ENCODE data around the gene LRRK1. TPM values are rescaled to one million over a fixed set of nuclear protein-coding genes. Genes with fewer than 3 reads are reported as not detected.
A peak's percentile ranks its signal among the peaks of the same experiment; 100 is the strongest.

The LRRK1 gene
- total RNA-seq, 2 experiments from 2014 or later: 1.2 to 1.9 TPM

DNA sequence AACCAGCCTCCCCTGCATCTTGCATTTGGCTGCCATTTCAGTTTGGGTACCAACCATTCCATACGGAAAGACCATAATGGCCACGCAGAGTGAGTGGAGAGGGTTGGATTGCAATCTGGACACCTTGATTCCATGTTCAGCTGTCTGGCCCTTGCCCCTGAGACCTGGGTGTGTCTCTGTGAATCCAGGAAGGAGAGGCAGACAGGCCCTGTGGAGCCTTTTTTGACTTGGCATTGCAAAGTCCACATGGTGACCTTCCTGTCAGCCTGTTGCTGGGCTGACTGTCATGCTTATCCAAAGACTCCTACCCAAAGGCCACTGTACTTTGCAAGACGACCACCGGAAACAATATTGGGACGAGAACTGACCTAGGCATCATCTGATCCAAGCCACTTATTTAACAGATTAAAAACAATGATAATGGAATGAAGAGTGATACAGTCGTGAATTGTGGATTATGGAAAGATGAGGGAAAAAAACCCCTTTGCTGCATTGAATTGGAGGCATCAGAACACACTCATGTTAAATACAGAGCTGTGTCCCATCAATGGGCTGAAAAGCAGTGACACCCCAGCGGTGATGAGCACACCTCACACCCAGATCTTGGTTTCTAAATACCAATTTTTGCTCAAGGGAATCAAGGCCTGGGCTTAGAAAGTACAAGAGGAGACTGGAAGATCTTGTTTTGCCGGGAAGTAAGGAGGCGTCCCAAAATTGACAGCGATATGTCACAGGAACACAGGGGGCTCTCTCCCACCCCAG, 86.0 kb downstream of the LRRK1 start:
- H3K4me1 Mint-ChIP-seq: peaks cover 23% of the 10 kb centered on the region
- no peaks in the 10 kb centered on the region for H3K36me3 Mint-ChIP-seq
- H3K27me3 Mint-ChIP-seq: peaks cover 39% of the 10 kb centered on the region
- ATAC-seq (no peak), DNase-seq (peak; percentile 5)
- H3K9me3 Mint-ChIP-seq (ENCODE audit: low read depth): no peaks in the 10 kb centered on the region
- H3K4me3 Mint-ChIP-seq: no peak overlapping the region
- CTCF ChIA-PET: interaction anchor here (1.0 to 9.3 kb wide), 3 partner anchors 86 to 656 kb away, joined by 3 to 289 read pairs (median 54); partner anchors contain the start of gene LRRK1
- no peak overlapping the region for H3K27ac Mint-ChIP-seq

DNA sequence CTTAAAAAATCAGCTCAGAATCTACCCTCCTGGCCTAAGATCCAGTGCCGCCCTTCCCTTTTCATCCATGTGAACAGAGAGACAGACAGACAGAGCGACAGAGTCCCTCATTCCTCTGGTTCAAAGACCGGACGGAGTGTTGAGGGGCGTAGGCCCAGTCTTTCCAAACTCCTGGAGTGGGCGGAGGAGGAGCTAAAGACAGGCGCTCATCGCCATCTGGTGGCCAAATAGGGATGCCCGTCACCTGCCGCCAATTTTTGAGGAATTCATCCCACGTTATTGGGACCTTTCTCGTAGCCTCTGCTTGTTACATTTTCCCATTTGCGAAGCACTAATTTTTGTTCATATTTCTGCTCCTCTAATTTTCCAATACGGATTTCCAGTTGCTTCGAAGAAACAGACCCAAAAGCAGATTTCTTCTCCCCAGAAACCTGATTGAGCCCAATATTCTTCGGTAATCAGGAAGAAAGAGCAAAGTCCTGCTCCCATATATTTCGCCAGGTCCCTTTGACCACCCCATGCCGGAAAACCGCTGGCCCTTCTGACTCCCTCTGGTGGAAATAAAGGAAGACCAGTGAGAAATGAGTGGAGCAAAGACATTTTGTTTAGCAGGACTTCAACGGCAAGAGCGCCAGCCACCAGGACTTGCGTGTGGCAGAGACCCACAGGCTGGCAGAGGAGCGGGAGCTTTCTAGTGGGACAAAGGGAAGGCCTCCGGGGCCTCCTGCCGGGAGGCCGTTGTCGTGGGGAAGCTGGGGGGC, 88.0 kb downstream of the LRRK1 start:
- CTCF ChIA-PET: interaction anchor here (0.6 to 9.3 kb wide), 64 partner anchors 9 to 975 kb away, joined by 3 to 289 read pairs (median 4); partner anchors contain the start of genes CHSY1, LRRK1 and SNRPA1
- Mint-ChIP-seq H3K27ac (no peak overlapping the region), H3K36me3 (no peaks in the 10 kb centered on the region), H3K4me1 (peaks cover 23% of the 10 kb centered on the region), H3K27me3 (peaks cover 29% of the 10 kb centered on the region), H3K4me3 (peak overlapping the region; percentile 82), H3K9me3 (ENCODE audit: low read depth) (no peaks in the 10 kb centered on the region)
- peak; percentile 70 for DNase-seq
- peak; percentile 65 for ATAC-seq

DNA sequence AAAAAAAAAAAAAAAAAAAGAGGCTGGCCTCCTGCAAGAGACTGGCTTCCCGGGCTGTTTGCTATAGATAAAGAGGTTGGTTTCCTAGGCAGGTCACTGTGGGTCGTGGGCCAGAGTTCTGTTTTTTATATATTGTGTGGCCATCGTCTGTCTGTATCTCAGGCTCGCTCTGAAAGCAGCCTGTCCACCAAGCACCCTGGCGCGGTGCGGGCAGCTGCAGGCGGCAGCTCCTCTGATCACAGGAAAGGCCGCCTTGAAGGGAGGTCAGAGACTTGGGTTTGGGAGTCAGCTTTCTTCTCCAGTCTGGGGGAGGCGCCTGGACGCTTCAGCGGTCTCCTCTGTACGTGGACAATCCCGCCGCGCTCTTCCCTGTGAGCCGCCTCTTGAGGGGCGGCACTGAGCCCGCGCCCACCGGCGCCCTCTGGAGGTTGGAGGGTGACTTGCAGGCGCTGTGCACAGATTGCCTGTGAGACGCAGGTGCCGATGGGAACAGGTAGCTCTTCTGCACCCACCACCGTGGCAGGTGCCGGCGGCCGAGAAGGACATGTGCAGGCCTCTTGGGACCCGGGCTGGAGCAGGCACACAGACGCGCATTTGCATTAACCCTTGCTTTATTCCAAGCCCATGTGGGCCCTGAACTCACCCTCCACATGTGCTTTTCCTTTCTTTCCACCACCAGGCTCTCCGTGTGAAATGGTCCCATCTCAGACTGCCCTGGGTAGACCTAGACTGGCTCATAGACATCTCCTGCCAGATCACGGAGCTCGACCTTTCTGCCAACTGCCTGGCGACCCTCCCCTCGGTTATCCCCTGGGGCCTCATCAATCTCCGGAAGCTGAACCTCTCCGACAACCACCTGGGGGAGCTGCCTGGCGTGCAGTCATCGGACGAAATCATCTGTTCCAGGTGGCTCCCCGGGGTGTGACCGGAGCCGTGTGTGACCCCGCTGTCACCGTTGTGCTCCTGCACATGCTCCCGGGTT, 89.3 kb downstream of the LRRK1 start:
- H3K4me3 Mint-ChIP-seq: peak overlapping the region; percentile 82

DNA sequence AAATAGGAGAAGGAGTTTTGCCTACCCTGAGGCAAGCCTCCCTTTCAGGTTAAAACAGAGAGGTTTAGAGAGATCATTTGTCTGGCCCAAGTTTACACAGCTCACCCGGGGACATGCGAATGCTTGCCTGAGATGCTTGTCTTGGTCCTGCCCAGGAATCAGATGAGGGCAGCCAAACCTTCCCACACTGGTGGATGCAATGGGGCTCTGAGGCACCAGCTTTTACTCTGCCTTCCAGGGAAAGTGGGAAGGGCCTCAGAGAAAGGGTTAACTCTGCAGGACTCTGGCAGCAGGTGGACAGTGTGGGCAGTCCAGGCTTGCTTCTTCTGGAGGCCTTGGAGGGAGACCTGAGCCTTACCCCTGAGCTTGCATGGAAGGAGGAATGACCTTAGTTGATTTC, 90.0 kb downstream of the LRRK1 start:
- ATAC-seq (no peak), DNase-seq (peak; percentile 19)
- Mint-ChIP-seq H3K4me3 (no peak overlapping the region), H3K36me3 (no peaks in the 10 kb centered on the region), H3K4me1 (peaks cover 23% of the 10 kb centered on the region), H3K27ac (no peak overlapping the region), H3K9me3 (ENCODE audit: low read depth) (no peaks in the 10 kb centered on the region), H3K27me3 (peaks cover 26% of the 10 kb centered on the region)
- CTCF ChIA-PET: interaction anchor here (0.8 to 9.3 kb wide), 27 partner anchors 7 to 671 kb away, joined by 3 to 289 read pairs (median 6); partner anchors contain the start of genes CHSY1 and LRRK1

More for the DNA sequence above, 89.3 kb downstream of the LRRK1 start:
- DNase-seq (peak; percentile 87), ATAC-seq (peak; percentile 95)
- H3K27me3 Mint-ChIP-seq: peaks cover 26% of the 10 kb centered on the region
- H3K27ac Mint-ChIP-seq: no peak overlapping the region
- CTCF ChIA-PET: interaction anchor here (0.6 to 9.3 kb wide), 73 partner anchors 8 to 976 kb away, joined by 3 to 289 read pairs (median 4); partner anchors contain the start of genes CHSY1, LRRK1 and SNRPA1
- H3K36me3 Mint-ChIP-seq: no peaks in the 10 kb centered on the region
- no peaks in the 10 kb centered on the region for H3K9me3 Mint-ChIP-seq (ENCODE audit: low read depth)
- peaks cover 23% of the 10 kb centered on the region for H3K4me1 Mint-ChIP-seq

DNA sequence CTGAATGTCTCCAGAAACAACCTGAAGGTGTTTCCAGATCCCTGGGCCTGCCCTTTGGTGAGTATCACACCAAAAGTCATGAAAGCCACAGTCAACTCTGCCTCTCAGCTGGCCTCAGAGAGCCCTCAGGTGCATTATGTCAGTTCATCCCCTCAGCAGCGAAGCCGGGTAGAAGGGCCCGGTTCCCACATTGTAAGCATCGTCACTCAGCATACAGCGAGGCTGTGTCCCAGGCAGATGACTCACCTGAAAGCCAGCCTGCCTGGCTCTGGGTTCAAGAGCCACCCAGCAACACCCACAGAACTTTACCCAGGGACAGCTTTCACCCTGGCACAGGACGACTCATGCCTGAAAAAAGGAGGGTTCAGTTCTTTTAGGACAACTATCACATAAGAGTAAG, 91.6 kb downstream of the LRRK1 start:
- Mint-ChIP-seq H3K9me3 (ENCODE audit: low read depth) (no peaks in the 10 kb centered on the region), H3K27ac (no peak overlapping the region), H3K27me3 (peaks cover 24% of the 10 kb centered on the region), H3K4me3 (no peak overlapping the region), H3K4me1 (peaks cover 23% of the 10 kb centered on the region), H3K36me3 (no peaks in the 10 kb centered on the region)
- DNase-seq (no peak), ATAC-seq (no peak)
- CTCF ChIA-PET: interaction anchor here (0.7 to 9.3 kb wide), 6 partner anchors 15 to 661 kb away, joined by 5 to 289 read pairs (median 40); partner anchors contain the start of genes CHSY1 and LRRK1

DNA sequence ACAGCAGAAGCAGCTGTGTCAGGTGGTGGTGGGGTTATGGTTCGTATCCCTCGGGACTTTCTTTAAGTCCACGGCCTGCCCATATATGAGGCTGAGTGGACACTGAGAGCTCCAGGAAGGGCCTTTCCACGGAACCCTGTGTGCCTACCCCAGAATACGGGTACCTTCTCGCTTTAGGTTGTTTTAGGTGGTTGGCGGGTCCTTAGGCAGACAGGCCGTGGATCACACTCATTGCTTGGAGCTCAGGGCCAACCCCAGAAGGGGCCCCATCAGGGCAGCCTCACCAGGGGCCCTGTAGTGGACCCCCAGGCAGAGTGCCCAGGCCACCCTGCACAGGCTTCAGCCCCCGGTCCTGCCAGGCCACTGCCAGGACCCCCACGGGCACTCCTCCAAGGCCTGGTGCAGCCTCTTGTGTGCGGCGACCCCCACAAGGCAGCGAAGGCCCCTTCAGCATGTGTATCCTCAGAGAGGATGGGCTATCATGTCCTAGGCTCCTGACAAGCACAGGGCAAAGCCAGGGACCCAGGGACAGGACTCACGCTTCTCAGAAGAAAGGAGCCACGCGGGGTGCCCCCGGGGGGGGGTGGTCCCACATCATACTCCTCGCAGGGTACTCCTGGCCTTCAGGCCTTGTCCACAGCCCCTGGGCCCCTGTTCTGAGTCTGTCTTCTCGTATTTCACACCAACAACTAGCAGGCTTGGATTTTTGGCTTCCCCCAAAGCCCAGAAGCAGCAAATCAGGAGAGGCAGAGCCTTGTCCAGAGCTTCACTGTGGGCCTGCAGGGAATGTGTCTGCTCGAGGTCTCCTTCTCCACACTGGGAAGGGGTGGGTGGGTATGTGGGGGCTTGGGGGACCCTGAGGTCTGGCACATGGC, 93.4 kb downstream of the LRRK1 start:
- ATAC-seq (no peak), DNase-seq (no peak)
- H3K4me3 Mint-ChIP-seq: no peak overlapping the region
- H3K27ac Mint-ChIP-seq: no peak overlapping the region
- peaks cover 16% of the 10 kb centered on the region for H3K27me3 Mint-ChIP-seq
- H3K9me3 Mint-ChIP-seq (ENCODE audit: low read depth): no peaks in the 10 kb centered on the region
- CTCF ChIA-PET: interaction anchor here (1.2 to 9.3 kb wide), 5 partner anchors 11 to 243 kb away, joined by 3 to 289 read pairs (median 9); partner anchors contain the start of genes CHSY1 and LRRK1
- H3K36me3 Mint-ChIP-seq: no peaks in the 10 kb centered on the region
- peaks cover 12% of the 10 kb centered on the region for H3K4me1 Mint-ChIP-seq

DNA sequence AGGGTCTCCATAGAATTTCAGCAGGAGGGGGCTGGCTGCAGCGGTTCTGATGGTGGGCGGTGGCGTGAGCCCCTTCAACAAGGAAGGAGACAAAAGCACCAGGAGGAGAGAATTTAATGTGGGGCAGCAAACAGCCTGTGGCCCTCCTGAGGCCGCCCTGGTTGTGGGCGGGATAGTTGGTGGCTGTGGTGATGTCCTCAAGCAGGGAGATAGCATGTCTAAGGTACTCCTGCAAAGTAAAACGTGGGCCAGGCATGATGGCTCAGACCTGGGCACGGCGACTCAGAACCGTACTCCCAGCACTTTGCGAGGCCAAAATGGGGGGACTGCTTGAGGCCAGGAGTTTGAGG, 94.0 kb downstream of the LRRK1 start:
- no peak overlapping the region for H3K4me3 Mint-ChIP-seq
- no peaks in the 10 kb centered on the region for H3K9me3 Mint-ChIP-seq (ENCODE audit: low read depth)
- no peak overlapping the region for H3K27ac Mint-ChIP-seq
- CTCF ChIA-PET: interaction anchor here (1.2 to 2.5 kb wide), 5 partner anchors 10 to 276 kb away, joined by 3 to 24 read pairs (median 7); no protein-coding TSS in a partner anchor
- no peaks in the 10 kb centered on the region for H3K36me3 Mint-ChIP-seq
- ATAC-seq (no peak), DNase-seq (peak; percentile 37)
- peaks cover 7% of the 10 kb centered on the region for H3K4me1 Mint-ChIP-seq
- H3K27me3 Mint-ChIP-seq: peaks cover 12% of the 10 kb centered on the region

DNA sequence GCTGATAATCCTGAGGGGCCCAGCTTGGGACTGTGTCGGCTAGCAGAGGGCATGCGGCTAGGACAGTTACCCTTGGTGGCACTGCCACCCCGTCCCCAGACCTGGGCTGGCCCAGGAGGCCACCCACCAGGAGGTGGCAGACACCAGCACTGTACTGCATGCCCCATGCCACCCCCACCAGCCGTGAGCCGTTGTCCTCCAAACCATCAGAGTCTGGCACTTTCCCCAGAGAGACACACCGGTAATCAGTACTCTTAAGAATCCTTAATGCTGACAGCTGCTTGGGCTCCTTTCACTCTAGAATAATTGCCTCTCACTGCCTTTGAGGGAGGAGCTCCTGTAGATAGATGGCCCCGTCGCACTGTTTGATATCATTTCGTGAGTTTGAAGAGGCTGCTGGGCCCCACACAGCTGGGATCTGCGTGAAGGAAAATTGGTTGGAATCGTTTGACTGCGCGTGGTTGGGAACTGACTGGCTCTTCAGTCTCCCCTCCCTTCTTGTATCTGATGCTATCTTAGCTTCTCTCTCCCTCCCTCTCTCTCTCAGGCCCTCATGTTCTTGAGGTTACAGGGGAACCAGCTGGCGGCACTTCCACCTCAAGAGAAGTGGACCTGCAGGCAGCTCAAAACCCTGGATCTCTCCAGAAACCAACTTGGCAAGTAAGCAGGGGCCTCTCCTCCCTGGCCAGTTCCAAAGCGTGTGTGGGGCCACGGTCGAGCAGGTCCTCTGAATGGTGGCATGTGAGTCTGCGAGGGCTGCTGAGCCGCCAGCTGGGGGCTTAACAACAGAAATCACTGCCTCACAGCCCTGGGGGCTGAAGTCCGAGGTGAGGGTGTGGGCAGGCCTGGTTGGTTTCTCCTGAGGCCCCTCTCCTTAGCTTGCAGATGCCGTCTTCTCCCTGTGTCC, 94.9 kb downstream of the LRRK1 start:
- H3K27me3 Mint-ChIP-seq: peaks cover 10% of the 10 kb centered on the region
- no peaks in the 10 kb centered on the region for H3K4me1 Mint-ChIP-seq
- no peak overlapping the region for H3K27ac Mint-ChIP-seq
- H3K36me3 Mint-ChIP-seq: no peaks in the 10 kb centered on the region
- peak; percentile 38 for DNase-seq
- no peak overlapping the region for H3K4me3 Mint-ChIP-seq
- no peaks in the 10 kb centered on the region for H3K9me3 Mint-ChIP-seq (ENCODE audit: low read depth)
- no peak for ATAC-seq
- CTCF ChIA-PET: interaction anchor here (0.8 to 2.5 kb wide), 10 partner anchors 9 to 275 kb away, joined by 3 to 24 read pairs (median 4); partner anchors contain the start of gene CHSY1

DNA sequence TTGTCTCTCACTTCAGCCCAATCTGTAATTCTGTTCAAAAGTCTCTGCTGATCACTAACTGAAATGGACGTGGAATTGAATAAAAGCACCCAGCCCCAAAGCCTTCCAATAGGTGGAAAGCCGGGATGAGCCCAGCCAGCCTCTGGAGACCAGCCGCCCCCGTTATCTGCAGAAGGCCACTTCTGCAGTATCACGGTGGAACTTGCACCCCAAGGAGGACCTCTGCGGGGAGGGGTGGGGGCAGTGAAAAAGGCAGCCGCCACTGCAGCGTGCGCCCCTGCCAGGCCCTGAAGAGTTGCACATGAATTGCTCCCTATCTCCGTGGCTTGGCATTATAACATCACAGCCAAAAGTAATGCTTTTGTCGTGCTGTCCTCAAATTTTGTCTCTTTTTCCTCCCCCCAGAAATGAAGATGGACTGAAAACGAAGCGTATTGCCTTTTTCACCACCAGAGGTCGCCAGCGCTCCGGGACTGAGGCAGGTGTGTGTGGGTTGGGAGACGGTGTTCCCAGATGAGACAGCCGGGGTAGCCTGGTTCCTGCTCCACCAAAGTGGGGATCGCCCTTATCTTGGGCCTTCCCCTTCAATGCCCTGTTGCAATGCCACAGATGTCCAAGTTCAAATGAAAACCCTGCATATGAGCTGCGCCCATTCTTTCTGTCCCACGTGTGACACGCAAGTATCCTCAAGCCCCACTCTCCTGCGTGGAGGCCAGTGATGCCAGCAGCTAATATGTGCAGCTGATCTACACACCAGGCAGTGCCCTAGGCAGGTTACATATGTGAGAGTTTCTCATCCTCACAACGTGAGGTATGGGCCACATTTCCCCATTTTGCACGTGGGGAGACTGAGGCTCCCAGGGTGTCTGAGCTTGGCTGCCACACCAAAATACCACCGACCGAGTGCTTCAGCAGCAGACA, 96.0 kb downstream of the LRRK1 start:
- H3K36me3 Mint-ChIP-seq: no peaks in the 10 kb centered on the region

DNA sequence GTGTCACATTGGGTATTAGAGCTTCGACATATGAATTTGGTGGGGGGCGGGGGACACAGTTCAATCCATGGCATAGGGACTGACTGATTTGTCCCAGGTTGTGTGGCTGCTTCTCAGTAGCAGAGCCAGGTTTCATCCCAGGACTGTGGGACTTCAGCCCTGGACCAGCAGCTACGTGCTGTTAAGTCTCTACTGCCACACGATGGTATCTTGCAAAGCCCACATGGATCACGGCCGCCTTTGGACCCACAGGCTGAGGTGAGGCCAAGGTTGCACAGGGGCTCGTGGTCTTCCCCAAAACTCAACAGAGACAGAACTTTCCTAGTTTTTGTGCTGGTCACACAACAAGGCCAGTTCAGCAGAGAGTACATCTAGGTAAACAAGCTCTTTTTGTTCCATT, 97.4 kb downstream of the LRRK1 start:
- CTCF ChIA-PET: interaction anchor here (1.0 to 2.5 kb wide), 23 partner anchors 8 to 631 kb away, joined by 3 to 72 read pairs (median 5); partner anchors contain the start of gene SNRPA1

More for the DNA sequence above, 96.0 kb downstream of the LRRK1 start:
- Mint-ChIP-seq H3K9me3 (ENCODE audit: low read depth) (no peaks in the 10 kb centered on the region), H3K27ac (no peak overlapping the region), H3K4me3 (no peak overlapping the region), H3K4me1 (no peaks in the 10 kb centered on the region), H3K27me3 (peaks cover 12% of the 10 kb centered on the region)
- CTCF ChIA-PET: interaction anchor here (0.6 to 2.5 kb wide), 34 partner anchors 7 to 632 kb away, joined by 3 to 72 read pairs (median 4); partner anchors contain the start of genes CHSY1 and SNRPA1
- DNase-seq: peak; percentile 76
- peak; percentile 76 for ATAC-seq

More for the DNA sequence above, 97.4 kb downstream of the LRRK1 start:
- H3K4me1 Mint-ChIP-seq: no peaks in the 10 kb centered on the region
- H3K27ac Mint-ChIP-seq: no peak overlapping the region
- DNase-seq: peak; percentile 33
- H3K36me3 Mint-ChIP-seq: no peaks in the 10 kb centered on the region
- no peaks in the 10 kb centered on the region for H3K9me3 Mint-ChIP-seq (ENCODE audit: low read depth)
- H3K27me3 Mint-ChIP-seq: peaks cover 6% of the 10 kb centered on the region
- no peak overlapping the region for H3K4me3 Mint-ChIP-seq
- ATAC-seq: no peak
